Body of pancreas (tissue), 4 donors: Measurements from ENCODE around the gene PTPRQ.

Experiments
- POLR2A ChIP-seq, 3 donors: fragments of 450-650 bp; IDR thresholded peaks; one replicate each; pipeline ENCODE4 v1.6.1; 2016; ENCODE audit warnings: antibody characterized with exemption in 3 of 3, mild to moderate bottlenecking in 2 of 3
- TF ChIP-seq, protein P1 (sequence below), 7 experiments: fragments of 450-650 bp in 4 of 7; fragments of 200-600 bp in 3 of 7; sonication (generic) in 3 of 7; IDR thresholded peaks; one replicate each; pipeline ENCODE4 v1.5.1; 2016 to 2019; ENCODE audit warnings: antibody characterized with exemption in 7 of 7

DNA sequence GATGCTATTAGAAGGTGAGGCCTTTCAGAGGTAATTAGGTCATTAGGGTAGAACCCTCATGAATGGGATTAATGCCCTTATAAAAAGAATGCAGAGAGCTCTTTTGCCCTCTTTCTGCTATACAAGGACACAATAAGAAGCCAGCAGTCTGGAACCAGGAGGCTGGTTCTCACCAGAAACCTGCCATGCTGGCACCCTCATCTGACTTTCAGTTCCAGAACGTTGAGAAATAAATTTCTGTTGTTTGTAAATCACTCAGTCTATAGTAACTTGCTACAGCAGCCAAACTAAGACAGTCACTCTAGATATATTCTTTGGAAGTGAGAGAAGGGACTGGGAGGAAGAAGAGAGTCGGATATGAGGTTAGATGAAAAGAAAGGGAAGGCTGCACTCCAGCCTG is 138.4 kb downstream of the PTPRQ start:
- TF ChIP-seq POLR2A (IDR thresholded peaks at IDR 0.05) = no peak
- TF ChIP-seq, protein P1, sequence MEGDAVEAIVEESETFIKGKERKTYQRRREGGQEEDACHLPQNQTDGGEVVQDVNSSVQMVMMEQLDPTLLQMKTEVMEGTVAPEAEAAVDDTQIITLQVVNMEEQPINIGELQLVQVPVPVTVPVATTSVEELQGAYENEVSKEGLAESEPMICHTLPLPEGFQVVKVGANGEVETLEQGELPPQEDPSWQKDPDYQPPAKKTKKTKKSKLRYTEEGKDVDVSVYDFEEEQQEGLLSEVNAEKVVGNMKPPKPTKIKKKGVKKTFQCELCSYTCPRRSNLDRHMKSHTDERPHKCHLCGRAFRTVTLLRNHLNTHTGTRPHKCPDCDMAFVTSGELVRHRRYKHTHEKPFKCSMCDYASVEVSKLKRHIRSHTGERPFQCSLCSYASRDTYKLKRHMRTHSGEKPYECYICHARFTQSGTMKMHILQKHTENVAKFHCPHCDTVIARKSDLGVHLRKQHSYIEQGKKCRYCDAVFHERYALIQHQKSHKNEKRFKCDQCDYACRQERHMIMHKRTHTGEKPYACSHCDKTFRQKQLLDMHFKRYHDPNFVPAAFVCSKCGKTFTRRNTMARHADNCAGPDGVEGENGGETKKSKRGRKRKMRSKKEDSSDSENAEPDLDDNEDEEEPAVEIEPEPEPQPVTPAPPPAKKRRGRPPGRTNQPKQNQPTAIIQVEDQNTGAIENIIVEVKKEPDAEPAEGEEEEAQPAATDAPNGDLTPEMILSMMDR (IDR thresholded peaks at IDR 0.05) = no peak
